CD4-positive, alpha-beta memory T cell (primary cell): ENCODE data around the gene STAC2. TPM values are rescaled to one million over a fixed set of nuclear protein-coding genes. Genes with fewer than 3 reads are reported as not detected.

Experiments used
- CTCF ChIA-PET: fragments of 350-600 bp; sonication (Branson Sonifier 250); formaldehyde crosslinking; loops from one replicate; lab custom pipeline; 2021; ENCODE audit warnings: inconsistent platforms; ENCODE audit not compliant: partially characterized antibody; lab: Charles Lee
- POLR2A ChIA-PET: fragments of 350-600 bp; sonication (Branson Sonifier 250); formaldehyde crosslinking; loops from one replicate; lab custom pipeline; 2021; ENCODE audit not compliant: partially characterized antibody; lab: Charles Lee
- DNase-seq, 5 donors: peaks; one replicate each; pipeline versions ENCODE4 v3.0.0 to v3.0.0-alpha.2; 2020 to 2022; ENCODE audit warnings: mixed read lengths in 1 of 5
- H3K27ac ChIP-seq: one replicate; pipeline ENCODE4 v1.7.0; 2013; ENCODE audit warnings: low read depth, low read length
- H3K27me3 ChIP-seq: 2 replicates; pipeline ENCODE4 v1.7.0; 2013; ENCODE audit warnings: mild to moderate bottlenecking, low read length, moderate library complexity; ENCODE audit not compliant: insufficient read depth
- H3K36me3 ChIP-seq: 2 replicates; pipeline ENCODE4 v1.7.0; 2013; ENCODE audit warnings: mild to moderate bottlenecking, low read length, moderate library complexity; ENCODE audit not compliant: insufficient read depth
- H3K4me1 ChIP-seq: 2 replicates; pipeline ENCODE4 v1.7.0; 2013; ENCODE audit warnings: mild to moderate bottlenecking, low read length, moderate library complexity; ENCODE audit not compliant: insufficient read depth
- H3K4me3 ChIP-seq, 2 donors: one replicate each; pipeline ENCODE4 v1.7.0; 2013; ENCODE audit warnings: low read length in 2 of 2, mild to moderate bottlenecking in 1 of 2
- H3K9me3 ChIP-seq, 2 donors: one replicate each; pipeline ENCODE4 v1.7.0; 2013; ENCODE audit warnings: low read length in 2 of 2, control low read depth in 1 of 2; ENCODE audit not compliant: control insufficient read depth in 1 of 2
- H3K27ac Mint-ChIP-seq, 7 donors: one replicate each; pipeline ENCODE4 v1.8.0; 2020 to 2021; ENCODE audit warnings: mixed read lengths in 7 of 7, mild to moderate bottlenecking in 6 of 7, inconsistent platforms in 3 of 7, moderate library complexity in 3 of 7
- H3K27me3 Mint-ChIP-seq, 2 donors: one replicate each; pipeline ENCODE4 v1.8.0; 2020 to 2021; ENCODE audit warnings: mixed read lengths in 2 of 2
- H3K36me3 Mint-ChIP-seq, 2 donors: one replicate each; pipeline ENCODE4 v1.8.0; 2020 to 2021; ENCODE audit warnings: mixed read lengths in 2 of 2, inconsistent platforms in 1 of 2, mild to moderate bottlenecking in 1 of 2
- H3K4me1 Mint-ChIP-seq, 4 donors: one replicate each; pipeline ENCODE4 v1.8.0; 2020 to 2021; ENCODE audit warnings: mixed read lengths in 4 of 4, mild to moderate bottlenecking in 1 of 4
- H3K4me3 Mint-ChIP-seq, 8 donors: one replicate each; pipeline ENCODE4 v1.8.0; 2020 to 2021; ENCODE audit warnings: mixed read lengths in 8 of 8, mild to moderate bottlenecking in 7 of 8, moderate library complexity in 6 of 8, inconsistent platforms in 3 of 8
- H3K9me3 Mint-ChIP-seq, 8 donors: one replicate each; pipeline ENCODE4 v1.8.0; 2020 to 2021; ENCODE audit warnings: mixed read lengths in 8 of 8, mild to moderate bottlenecking in 5 of 8, inconsistent platforms in 3 of 8, moderate library complexity in 1 of 8
- intact Hi-C: fragments of 100-400 bp; cut with micrococcal nuclease; formaldehyde crosslinking; loops from one replicate; pipeline ENCODE4 v1.15.1; 2023
- polyA plus RNA-seq, 2 donors: library from polyadenylated mRNA; unstranded; fragments of 300-500 nt; fragmentation: Illumina TruSeq; gene quantifications; one replicate each; pipeline ENCODE4 v1.2.3, GENCODE V29; 2021
- total RNA-seq, 2 experiments: library from RNA; stranded (reverse); gene quantifications; one replicate each; pipeline ENCODE4 v1.2.3, GENCODE V29; 2021

STAC2 gene
- total and polyA plus RNA-seq, 4 experiments from 2014 or later, result not detected

DNA sequence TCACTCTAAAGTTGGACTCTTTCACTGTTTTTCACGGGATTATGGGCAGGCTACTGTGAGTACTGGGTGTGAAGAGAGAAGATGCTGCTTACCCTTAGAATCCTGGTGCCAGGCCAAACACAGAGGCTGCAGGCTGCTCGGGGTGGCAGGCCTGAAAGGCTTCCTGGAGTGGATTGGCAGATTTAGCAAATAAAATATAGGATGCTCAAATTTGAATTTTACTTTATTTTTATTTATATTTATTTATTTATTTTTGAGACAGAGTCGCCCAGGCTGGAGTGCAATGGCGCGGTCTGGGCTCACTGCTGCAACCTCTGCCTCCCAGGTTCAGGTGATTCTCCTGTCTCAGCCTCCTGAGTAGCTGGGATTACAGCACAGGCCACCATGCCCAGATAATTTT is 14.9 kb upstream of the STAC2 start:
- Histone ChIP-seq H3K27ac (no peak overlapping the region), H3K4me1 (peaks cover 39% of the 10 kb centered on the region), H3K9me3 (no peaks in the 10 kb centered on the region), H3K27me3 (no peaks in the 10 kb centered on the region), H3K36me3 (no peaks in the 10 kb centered on the region), H3K4me3 (no peak overlapping the region)
- Mint-ChIP-seq H3K9me3 (peaks cover 0 to 1% (median 0%) of the 10 kb centered on the region in 8 donors), H3K27ac (peak overlapping the region in 1 of 7 donors; percentile 76), H3K4me3 (no peak overlapping the region), H3K36me3 (no peaks in the 10 kb centered on the region), H3K27me3 (peaks cover 2% of the 10 kb centered on the region in 2 donors), H3K4me1 (peaks cover 25 to 42% (median 33%) of the 10 kb centered on the region in 4 donors)
- no peak for DNase-seq
- CTCF ChIA-PET, result interaction anchor here (1.7 to 21.0 kb wide), 5 partner anchors 9 to 257 kb away, joined by 3 to 554 read pairs (median 16); partner anchors contain the start of genes ARL5C and RPL19
- intact Hi-C loops, result no loop called here
- POLR2A ChIA-PET, result interaction anchor here (1.5 to 5.4 kb wide), 2 partner anchors 33 to 38 kb away, joined by 4 to 54 read pairs; no protein-coding TSS in a partner anchor

DNA sequence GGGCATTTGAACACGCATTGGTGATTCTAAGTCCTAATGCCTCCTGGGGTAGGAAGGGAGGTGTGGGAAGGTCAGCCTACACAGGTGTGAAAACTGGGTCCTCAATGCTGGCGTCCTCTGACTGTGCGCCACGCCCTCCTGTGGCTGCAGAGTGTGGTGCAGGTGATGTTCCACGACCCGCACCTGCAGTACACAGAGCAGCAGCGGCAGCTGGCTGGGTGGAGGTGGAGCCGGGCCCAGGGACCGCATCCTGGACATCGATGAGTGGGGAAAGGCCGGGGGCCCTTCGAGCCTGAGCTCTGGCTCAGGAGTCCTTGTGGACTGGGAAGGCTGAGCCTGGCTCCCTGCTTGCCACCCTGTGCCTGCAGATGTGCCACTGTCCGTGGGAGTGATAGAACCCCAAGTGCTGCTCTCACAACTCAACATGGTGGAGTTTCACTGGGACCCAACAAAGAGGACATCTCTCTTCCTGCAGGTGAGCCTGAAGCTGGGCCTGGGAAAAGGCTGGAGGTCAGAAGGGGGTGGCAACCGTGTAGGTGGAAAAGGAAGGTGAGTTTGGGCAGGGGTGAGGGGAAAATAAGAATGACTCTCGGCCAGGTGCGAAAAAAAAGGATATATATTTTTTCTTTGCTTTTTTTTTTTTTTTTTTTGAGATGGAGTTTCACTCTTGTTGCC is 14.0 kb upstream of the STAC2 start:
- DNase-seq, result peak; percentile 68 to 75 (median 71)
- H3K4me1 ChIP-seq, result peaks cover 42% of the 10 kb centered on the region
- Mint-ChIP-seq H3K27me3 (peaks cover 2 to 4% of the 10 kb centered on the region in 2 donors), H3K4me3 (peak overlapping the region in 6 of 8 donors; percentile 20 to 69 (median 48)), H3K27ac (peak overlapping the region; percentile 74 to 93 (median 89)), H3K9me3 (peaks cover 0 to 1% (median 0%) of the 10 kb centered on the region in 8 donors), H3K4me1 (peaks cover 26 to 43% (median 35%) of the 10 kb centered on the region in 4 donors), H3K36me3 (no peaks in the 10 kb centered on the region)
- ChIA-PET CTCF (interaction anchor here (0.6 to 21.0 kb wide), 11 partner anchors 8 to 255 kb away, joined by 3 to 554 read pairs (median 4); partner anchors contain the start of genes ARL5C, RPL19 and STAC2), POLR2A (interaction anchor here (1.4 to 5.4 kb wide), 5 partner anchors 32 to 221 kb away, joined by 4 to 54 read pairs (median 15); partner anchors contain the start of gene RPL19)
- intact Hi-C loops, result loop anchor here (1.0 to 5.0 kb wide), 3 partner anchors 32 to 87 kb away; partner anchors contain the start of gene CACNB1
- no peaks in the 10 kb centered on the region for H3K36me3 ChIP-seq
- no peak overlapping the region for H3K4me3 ChIP-seq
- H3K27me3 ChIP-seq, result no peaks in the 10 kb centered on the region
- no peaks in the 10 kb centered on the region for H3K9me3 ChIP-seq
- no peak overlapping the region for H3K27ac ChIP-seq

DNA sequence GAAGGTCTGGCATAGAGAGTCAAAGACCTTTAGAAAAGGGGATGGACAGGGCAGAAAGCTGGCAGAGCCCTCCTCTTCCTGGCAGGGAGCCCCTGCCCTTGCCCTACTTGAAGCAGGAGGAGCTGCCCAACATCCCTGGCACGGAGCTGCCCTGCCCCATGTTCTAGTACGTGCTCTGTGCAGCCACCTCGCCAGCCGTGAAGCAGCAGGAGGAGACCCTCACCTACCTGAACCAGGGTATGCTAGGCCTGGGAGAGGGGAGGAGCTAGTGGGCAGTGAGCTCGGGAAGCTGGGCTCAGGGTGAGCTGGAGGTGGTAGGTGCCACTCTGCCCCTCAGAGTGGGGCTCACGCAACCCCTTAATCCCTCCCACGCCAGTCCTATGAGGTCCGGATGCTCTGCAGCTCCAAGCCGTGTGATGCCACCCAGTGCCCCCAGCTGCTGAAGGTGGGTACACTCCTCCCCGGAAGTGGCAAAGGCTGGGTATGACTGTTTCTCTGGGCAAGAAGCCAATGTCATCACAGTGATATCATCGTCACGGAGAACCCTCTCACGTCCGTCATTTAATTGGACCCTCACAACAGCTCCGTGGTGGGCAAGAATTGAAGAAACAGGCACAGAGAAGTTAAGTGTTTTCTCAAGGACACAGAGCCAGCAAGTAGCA is 12.7 kb upstream of the STAC2 start:
- CTCF ChIA-PET, result interaction anchor here (0.7 to 21.0 kb wide), 12 partner anchors 7 to 255 kb away, joined by 3 to 554 read pairs (median 7); partner anchors contain the start of genes ARL5C, RPL19 and STAC2
- peak; percentile 83 to 94 (median 87) for DNase-seq
- POLR2A ChIA-PET, result interaction anchor here (0.6 to 5.4 kb wide), 16 partner anchors 12 to 385 kb away, joined by 3 to 54 read pairs (median 4); partner anchors contain the start of genes CDK12, FBXO47, LASP1 and RPL19
- H3K27me3 Mint-ChIP-seq, result peaks cover 0 to 2% of the 10 kb centered on the region in 2 donors
- H3K9me3 ChIP-seq, result no peaks in the 10 kb centered on the region
- no peaks in the 10 kb centered on the region for H3K36me3 ChIP-seq
- H3K27ac ChIP-seq, result peak overlapping the region; percentile 69
- no peaks in the 10 kb centered on the region for H3K36me3 Mint-ChIP-seq
- peaks cover 33% of the 10 kb centered on the region for H3K4me1 ChIP-seq
- H3K4me1 Mint-ChIP-seq, result peaks cover 23 to 33% (median 29%) of the 10 kb centered on the region in 4 donors
- H3K27ac Mint-ChIP-seq, result peak overlapping the region; percentile 81 to 99 (median 98)
- peak overlapping the region; percentile 69 to 89 (median 76) for H3K4me3 Mint-ChIP-seq
- H3K27me3 ChIP-seq, result no peaks in the 10 kb centered on the region
- H3K9me3 Mint-ChIP-seq, result peaks cover 0 to 1% (median 0%) of the 10 kb centered on the region in 8 donors
- peak overlapping the region in 1 of 2 donors; percentile 38 for H3K4me3 ChIP-seq
- intact Hi-C loops, result loop anchor here (1.0 to 5.0 kb wide), 3 partner anchors 41 to 255 kb away; partner anchors contain the start of gene CACNB1

DNA sequence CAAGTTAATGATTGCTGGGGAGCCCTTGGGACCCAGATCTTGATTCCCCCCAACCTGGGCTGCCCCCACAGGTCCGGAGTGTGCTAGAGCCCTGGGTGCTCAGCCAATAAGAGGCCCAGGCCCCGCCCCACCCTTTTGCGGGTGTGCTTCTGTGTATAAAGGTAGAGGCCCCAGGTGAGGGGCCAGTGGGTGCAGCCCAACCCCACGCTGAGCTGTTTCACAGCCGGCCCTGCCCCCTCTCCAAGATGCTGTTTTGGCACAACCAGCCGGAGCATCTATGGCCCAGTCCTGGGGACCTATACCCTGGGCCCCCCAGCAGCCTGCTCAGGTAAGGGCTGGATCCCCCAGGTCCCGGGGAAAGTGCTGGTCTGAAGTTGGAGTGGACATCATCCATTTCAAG is 11.8 kb upstream of the STAC2 start:
- Histone ChIP-seq H3K27me3 (no peaks in the 10 kb centered on the region), H3K4me1 (peaks cover 33% of the 10 kb centered on the region), H3K36me3 (no peaks in the 10 kb centered on the region), H3K9me3 (no peaks in the 10 kb centered on the region), H3K27ac (peak overlapping the region; percentile 69), H3K4me3 (no peak overlapping the region)
- H3K4me1 Mint-ChIP-seq, result peaks cover 23 to 33% (median 29%) of the 10 kb centered on the region in 4 donors
- intact Hi-C loops, result loop anchor here (5.0 kb wide), 1 partner anchor 40 kb away; the partner anchor contains the start of gene CACNB1
- ChIA-PET POLR2A (interaction anchor here (0.6 to 5.4 kb wide), 7 partner anchors 11 to 367 kb away, joined by 3 to 54 read pairs (median 10); partner anchors contain the start of genes LASP1, RPL19 and STAC2), CTCF (interaction anchor here (1.1 to 21.0 kb wide), 8 partner anchors 9 to 254 kb away, joined by 5 to 554 read pairs (median 15); partner anchors contain the start of genes ARL5C and RPL19)
- H3K4me3 Mint-ChIP-seq, result peak overlapping the region in 3 of 8 donors; percentile 80 to 89 (median 82)
- H3K27me3 Mint-ChIP-seq, result peaks cover 0 to 2% of the 10 kb centered on the region in 2 donors
- peaks cover 0 to 1% (median 0%) of the 10 kb centered on the region in 8 donors for H3K9me3 Mint-ChIP-seq
- H3K27ac Mint-ChIP-seq, result peak overlapping the region; percentile 81 to 99 (median 98)
- H3K36me3 Mint-ChIP-seq, result no peaks in the 10 kb centered on the region
- no peak for DNase-seq

- Histone ChIP-seq H3K9me3 (no peaks in the 10 kb centered on the region), H3K27me3 (no peaks in the 10 kb centered on the region), H3K36me3 (no peaks in the 10 kb centered on the region), H3K4me3 (no peak overlapping the region), H3K27ac (no peak overlapping the region), H3K4me1 (peaks cover 37% of the 10 kb centered on the region)
- Mint-ChIP-seq H3K4me1 (peaks cover 27 to 38% (median 32%) of the 10 kb centered on the region in 4 donors), H3K27me3 (peaks cover under 1 to 3% of the 10 kb centered on the region in 2 donors), H3K9me3 (peaks cover 0 to 1% (median 0%) of the 10 kb centered on the region in 8 donors), H3K36me3 (no peaks in the 10 kb centered on the region), H3K4me3 (no peak overlapping the region), H3K27ac (peak overlapping the region in 6 of 7 donors; percentile 19 to 99 (median 76))
- CTCF ChIA-PET, result interaction anchor here (1.1 to 21.0 kb wide), 7 partner anchors 10 to 254 kb away, joined by 3 to 554 read pairs (median 15); partner anchors contain the start of genes ARL5C and RPL19
- no peak for DNase-seq
- intact Hi-C loops, result loop anchor here (5.0 kb wide), 1 partner anchor 40 kb away; the partner anchor contains the start of gene CACNB1
- POLR2A ChIA-PET, result interaction anchor here (1.4 to 5.4 kb wide), 5 partner anchors 11 to 83 kb away, joined by 4 to 54 read pairs (median 6); partner anchors contain the start of genes RPL19 and STAC2
Measured at GRCh38 chr17:39236981-39237441, 11.3 kb upstream of the STAC2 start.

- H3K27ac ChIP-seq, result no peak overlapping the region
- intact Hi-C loops, result loop anchor here (5.0 kb wide), 1 partner anchor 39 kb away; the partner anchor contains the start of gene CACNB1
- H3K36me3 Mint-ChIP-seq, result no peaks in the 10 kb centered on the region
- H3K9me3 ChIP-seq, result no peaks in the 10 kb centered on the region
- H3K4me3 Mint-ChIP-seq, result no peak overlapping the region
- H3K4me1 ChIP-seq, result peaks cover 42% of the 10 kb centered on the region
- peaks cover 4 to 8% of the 10 kb centered on the region in 2 donors for H3K27me3 Mint-ChIP-seq
- peaks cover 31 to 43% (median 37%) of the 10 kb centered on the region in 4 donors for H3K4me1 Mint-ChIP-seq
- no peaks in the 10 kb centered on the region for H3K27me3 ChIP-seq
- ChIA-PET CTCF (interaction anchor here (1.0 to 21.0 kb wide), 9 partner anchors 10 to 253 kb away, joined by 3 to 554 read pairs (median 11); partner anchors contain the start of genes ARL5C and RPL19), POLR2A (interaction anchor here (0.8 to 5.4 kb wide), 4 partner anchors 8 to 37 kb away, joined by 3 to 54 read pairs (median 6); partner anchors contain the start of genes RPL19 and STAC2)
- peaks cover 0 to 1% (median 0%) of the 10 kb centered on the region in 8 donors for H3K9me3 Mint-ChIP-seq
- no peak overlapping the region for H3K4me3 ChIP-seq
- no peak for DNase-seq
- no peaks in the 10 kb centered on the region for H3K36me3 ChIP-seq
- peak overlapping the region; percentile 70 to 99 (median 82) for H3K27ac Mint-ChIP-seq
Measured at GRCh38 chr17:39236450-39236927, 10.7 kb upstream of the STAC2 start.
